A673 (cell line): ENCODE measurements around the gene ARHGAP15. TPM values are rescaled to one million over a fixed set of nuclear protein-coding genes. Genes with fewer than 3 reads are reported as not detected.
"Not testable (repeated sequence)": the region's sequence is repeated elsewhere in the genome, so short reads cannot be mapped to it uniquely, and the experiment has no call there.

Source experiments
- BruUV-seq: library from RNA; stranded (reverse); fragments of 400-500 nt; replicated peaks from 2 replicates; lab custom pipeline; 2021; lab: Mats Ljungman, UMichigan
- CTCF ChIA-PET: fragments of 300-600 bp; sonication (Branson Sonifier 250); formaldehyde crosslinking; loops from one replicate; lab custom pipeline; 2022; ENCODE audit warnings: antibody characterized with exemption; lab: Charles Lee
- POLR2A ChIA-PET: fragments of 300-600 bp; sonication (Branson Sonifier 250); formaldehyde crosslinking; loops from one replicate; lab custom pipeline; 2022; ENCODE audit warnings: antibody characterized with exemption; ENCODE audit not compliant: low non-redundant PET; lab: Charles Lee
- DNase-seq: peaks from one replicate; pipeline ENCODE4 v3.0.0-alpha.2; 2015; ENCODE audit warnings: low spot score
- H3K27ac ChIP-seq: fragments of 200-600 bp; sonication (generic); 2 replicates; pipeline ENCODE4 v1.5.1; 2016; ENCODE audit warnings: mixed run types, low read depth, mild to moderate bottlenecking, mixed read lengths, antibody characterized with exemption, low read length; ENCODE audit not compliant: poor library complexity, severe bottlenecking
- H3K27me3 ChIP-seq: fragments of 200-600 bp; sonication (generic); replicated peaks from 2 replicates; pipeline ENCODE4 v1.6.1; 2017; ENCODE audit warnings: mixed run types, low read depth, mild to moderate bottlenecking, mixed read lengths, antibody characterized with exemption, low read length; ENCODE audit not compliant: insufficient read depth, poor library complexity
- H3K36me3 ChIP-seq: fragments of 200-600 bp; sonication (generic); 2 replicates; pipeline ENCODE4 v1.6.1; 2016; ENCODE audit warnings: mixed run types, mild to moderate bottlenecking, mixed read lengths, antibody characterized with exemption, low read length; ENCODE audit not compliant: insufficient read depth, poor library complexity, severe bottlenecking
- H3K4me1 ChIP-seq: fragments of 200-600 bp; sonication (generic); 2 replicates; pipeline ENCODE4 v1.6.1; 2017; ENCODE audit warnings: mixed run types, mild to moderate bottlenecking, mixed read lengths, antibody characterized with exemption, low read length; ENCODE audit not compliant: insufficient read depth, poor library complexity, severe bottlenecking
- H3K4me3 ChIP-seq: fragments of 200-600 bp; sonication (generic); 2 replicates; pipeline ENCODE4 v1.5.1; 2016; ENCODE audit warnings: low read depth, mixed run types, mild to moderate bottlenecking, mixed read lengths, low read length; ENCODE audit not compliant: poor library complexity, severe bottlenecking
- H3K9me3 ChIP-seq: fragments of 200-600 bp; sonication (generic); 2 replicates; pipeline ENCODE4 v1.6.1; 2016; ENCODE audit warnings: mixed run types, low read depth, mild to moderate bottlenecking, mixed read lengths, antibody characterized with exemption, low read length; ENCODE audit not compliant: poor library complexity, severe bottlenecking
- EZH2 ChIP-seq: fragments of 200-600 bp; sonication (generic); IDR thresholded peaks from 2 replicates; pipeline ENCODE4 v1.6.1; 2017; ENCODE audit warnings: borderline replicate concordance, low read depth, mild to moderate bottlenecking, mixed read lengths, antibody characterized with exemption, low read length; ENCODE audit not compliant: poor library complexity, severe bottlenecking
- intact Hi-C: fragments of 100-400 bp; cut with micrococcal nuclease; formaldehyde crosslinking; loops from one replicate; pipeline ENCODE4 v1.10.0; 2022; ENCODE audit not compliant: unreplicated experiment
- total RNA-seq: library from RNA; stranded (reverse); gene quantifications from 2 replicates; pipeline ENCODE4 v1.2.3, GENCODE V29; 2021
- TF ChIP-seq, protein P1 (sequence below): fragments of 300-800, 200-600 bp; sonication (generic); conservative IDR thresholded peaks from 2 replicates; pipeline ENCODE4 v1.5.1; 2017; ENCODE audit warnings: low read depth, mild to moderate bottlenecking, antibody characterized with exemption, low read length, moderate library complexity, mixed read lengths

ARHGAP15 gene
- total RNA-seq, 1 experiment from 2014 or later = not detected

DNA sequence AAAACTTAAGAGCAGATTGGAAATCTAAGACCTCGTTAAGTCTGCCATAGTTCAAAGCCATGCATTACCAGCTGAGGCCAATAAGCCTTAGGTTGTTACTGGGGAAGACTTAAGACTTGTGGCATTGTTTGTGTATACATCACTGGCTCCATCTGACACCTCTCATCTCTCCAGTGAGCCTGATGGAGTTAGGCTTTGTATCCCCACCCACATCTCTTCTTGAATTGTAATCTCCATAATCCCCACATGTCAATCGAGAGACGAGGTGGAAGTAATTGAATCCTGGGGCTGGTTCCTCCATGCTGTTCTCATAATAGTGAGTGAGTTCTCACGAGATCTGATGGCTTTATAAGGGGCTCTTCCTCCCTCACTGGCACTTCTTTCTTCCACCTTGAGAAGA lies 404.6 kb downstream of the ARHGAP15 start:
- DNase-seq = peak; percentile 36
- Histone ChIP-seq H3K27me3 (no peaks in the 10 kb centered on the region), H3K4me1 (peaks cover 24% of the 10 kb centered on the region), H3K27ac (no peak overlapping the region), H3K36me3 (no peaks in the 10 kb centered on the region), H3K9me3 (no peaks in the 10 kb centered on the region), H3K4me3 (no peak overlapping the region)
- ChIA-PET CTCF (no interaction called here), POLR2A (no interaction called here)
- TF ChIP-seq, protein P1, sequence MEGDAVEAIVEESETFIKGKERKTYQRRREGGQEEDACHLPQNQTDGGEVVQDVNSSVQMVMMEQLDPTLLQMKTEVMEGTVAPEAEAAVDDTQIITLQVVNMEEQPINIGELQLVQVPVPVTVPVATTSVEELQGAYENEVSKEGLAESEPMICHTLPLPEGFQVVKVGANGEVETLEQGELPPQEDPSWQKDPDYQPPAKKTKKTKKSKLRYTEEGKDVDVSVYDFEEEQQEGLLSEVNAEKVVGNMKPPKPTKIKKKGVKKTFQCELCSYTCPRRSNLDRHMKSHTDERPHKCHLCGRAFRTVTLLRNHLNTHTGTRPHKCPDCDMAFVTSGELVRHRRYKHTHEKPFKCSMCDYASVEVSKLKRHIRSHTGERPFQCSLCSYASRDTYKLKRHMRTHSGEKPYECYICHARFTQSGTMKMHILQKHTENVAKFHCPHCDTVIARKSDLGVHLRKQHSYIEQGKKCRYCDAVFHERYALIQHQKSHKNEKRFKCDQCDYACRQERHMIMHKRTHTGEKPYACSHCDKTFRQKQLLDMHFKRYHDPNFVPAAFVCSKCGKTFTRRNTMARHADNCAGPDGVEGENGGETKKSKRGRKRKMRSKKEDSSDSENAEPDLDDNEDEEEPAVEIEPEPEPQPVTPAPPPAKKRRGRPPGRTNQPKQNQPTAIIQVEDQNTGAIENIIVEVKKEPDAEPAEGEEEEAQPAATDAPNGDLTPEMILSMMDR = no peak
- TF ChIP-seq EZH2 = no peak
- intact Hi-C loops = no loop called here
- no TSS peak for BruUV-seq

DNA sequence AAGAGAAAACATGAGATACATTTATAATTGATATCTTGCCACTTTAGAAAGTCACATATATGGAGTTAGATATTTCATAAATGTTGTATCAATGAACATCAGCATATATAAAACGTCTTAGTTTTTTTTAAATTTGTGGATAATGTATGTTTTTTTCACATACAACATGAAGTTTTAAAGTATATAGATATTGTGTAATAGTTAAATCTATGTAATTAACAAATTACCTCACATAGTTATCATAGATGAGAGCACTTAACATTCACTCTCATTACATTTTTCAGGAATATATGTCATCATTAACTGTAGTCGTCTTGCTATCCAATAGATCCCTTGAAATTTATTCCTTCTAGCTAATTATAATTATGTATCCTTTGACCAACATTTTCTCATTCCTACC lies 406.6 kb downstream of the ARHGAP15 start:
- intact Hi-C loops = no loop called here
- Histone ChIP-seq H3K9me3 (no peaks in the 10 kb centered on the region), H3K4me1 (peaks cover 12% of the 10 kb centered on the region), H3K36me3 (no peaks in the 10 kb centered on the region), H3K27ac (no peak overlapping the region), H3K27me3 (no peaks in the 10 kb centered on the region), H3K4me3 (no peak overlapping the region)
- DNase-seq = no peak
- POLR2A ChIA-PET = no interaction called here
- TF ChIP-seq, protein P1 = no peak
- TF ChIP-seq EZH2 = no peak
- CTCF ChIA-PET = no interaction called here
- BruUV-seq = no TSS peak

DNA sequence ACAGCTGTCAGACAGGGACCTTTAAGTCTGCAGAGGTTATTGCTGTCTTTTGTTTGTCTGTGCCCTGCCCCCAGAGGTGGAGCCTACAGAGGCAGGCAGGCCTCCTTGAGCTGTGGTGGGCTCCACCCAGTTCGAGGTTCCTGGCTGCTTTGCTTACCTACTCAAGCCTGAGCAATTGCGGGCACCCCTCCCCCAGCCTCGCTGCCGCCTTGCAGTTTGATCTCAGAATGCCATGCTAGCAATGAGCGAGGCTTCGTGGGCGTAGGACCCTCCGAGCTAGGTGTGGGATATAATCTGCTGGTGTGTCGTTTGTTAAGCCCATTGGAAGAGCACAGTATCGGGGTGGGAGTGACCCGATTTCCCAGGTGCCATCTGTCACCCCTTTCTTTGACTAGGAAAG lies 412.7 kb downstream of the ARHGAP15 start:
- CTCF ChIA-PET, H3K27ac ChIP-seq, DNase-seq, H3K36me3 ChIP-seq, BruUV-seq, H3K27me3 ChIP-seq, H3K4me3 ChIP-seq, POLR2A ChIA-PET, intact Hi-C loops, H3K9me3 ChIP-seq, H3K4me1 ChIP-seq: not testable (repeated sequence)

DNA sequence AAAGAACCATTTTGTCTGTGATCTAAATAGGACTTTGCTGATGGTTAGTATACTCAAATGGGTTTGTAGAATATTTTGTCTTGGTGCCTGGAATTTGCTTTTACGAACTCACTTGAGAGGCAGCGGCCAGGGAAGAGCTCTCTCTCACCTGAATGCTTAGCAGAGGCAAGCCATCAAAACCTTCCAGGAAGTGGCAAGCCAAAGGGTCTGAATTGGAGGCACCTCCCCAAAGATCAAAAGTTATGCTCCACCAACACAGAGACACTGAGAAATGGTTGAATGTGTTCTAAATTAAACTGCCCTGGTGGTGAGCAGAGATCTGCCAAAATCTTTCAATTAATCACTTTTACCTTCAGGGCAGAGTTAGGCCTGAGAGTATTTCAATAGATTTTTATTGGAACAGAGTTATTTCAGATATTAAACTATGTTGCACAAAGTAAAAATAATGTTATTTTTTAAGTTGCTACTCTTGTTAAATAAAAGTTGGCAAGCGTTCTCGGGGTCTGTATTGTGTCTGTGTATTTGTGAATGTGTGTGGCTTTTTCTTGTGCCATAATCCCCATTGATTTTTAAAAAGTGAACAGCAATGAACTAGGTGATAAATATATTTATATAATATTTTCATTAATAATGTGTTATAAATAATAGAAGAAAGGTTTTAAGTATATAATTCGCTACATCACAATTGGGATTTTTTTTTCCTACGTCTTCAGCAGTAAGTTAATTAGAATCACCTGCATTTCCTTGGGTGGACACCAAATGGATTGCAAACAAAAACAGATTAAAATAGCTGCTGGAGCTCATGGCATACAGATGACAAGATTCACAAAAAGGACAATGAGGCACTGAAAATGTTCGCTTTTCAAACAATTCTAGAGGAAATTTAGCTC lies 416.1 kb downstream of the ARHGAP15 start:
- H3K36me3 ChIP-seq = no peaks in the 10 kb centered on the region
- no peak overlapping the region for H3K4me3 ChIP-seq
- no peaks in the 10 kb centered on the region for H3K9me3 ChIP-seq
- no peak for DNase-seq
- ChIA-PET CTCF (no interaction called here), POLR2A (no interaction called here)
- TF ChIP-seq, protein P1 = no peak
- no peak for TF ChIP-seq EZH2
- H3K4me1 ChIP-seq = no peaks in the 10 kb centered on the region
- H3K27me3 ChIP-seq = no peaks in the 10 kb centered on the region
- BruUV-seq = no TSS peak
- intact Hi-C loops = no loop called here
- no peak overlapping the region for H3K27ac ChIP-seq
